Activated CD4-positive, alpha-beta T cell treated with anti-CD3 and anti-CD28 coated beads, Interleukin-2, amount 50 U/mL, for 16 hours (primary cell): ENCODE data around the gene MAEL.
A peak's percentile ranks its signal among the peaks of the same experiment; 100 is the strongest.
"Not testable (repeated sequence)": the region's sequence is repeated elsewhere in the genome, so short reads cannot be mapped to it uniquely, and the experiment has no call there.

Experiments
- DNase-seq: peaks from one replicate; pipeline ENCODE4 v3.0.0-alpha.2; 2020

Gene MAEL

GRCh38 chr1:166978821-166979220 lies 10.3 kb upstream of the MAEL start:
- DNase-seq: no peak

DNA sequence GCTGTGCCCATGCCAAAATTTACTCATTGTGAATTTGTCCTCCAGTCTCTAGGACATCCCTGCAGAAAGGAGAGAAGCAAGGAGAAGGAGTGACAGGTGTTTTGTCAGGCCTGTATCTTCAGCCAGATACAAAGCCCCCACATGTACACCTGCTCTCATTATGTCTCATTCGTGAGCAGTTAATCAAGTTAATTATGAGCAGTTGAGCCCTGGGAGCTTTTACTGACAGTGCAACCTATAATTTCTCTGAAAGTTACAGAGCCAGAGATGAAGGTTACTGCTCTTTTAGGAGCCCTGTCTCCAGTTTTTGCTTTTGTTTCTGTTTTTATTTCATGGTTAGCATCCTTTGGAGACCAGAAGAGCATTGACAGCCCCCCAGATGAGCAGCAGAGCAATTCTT lies 8.7 kb upstream of the MAEL start:
- no peak for DNase-seq

DNA sequence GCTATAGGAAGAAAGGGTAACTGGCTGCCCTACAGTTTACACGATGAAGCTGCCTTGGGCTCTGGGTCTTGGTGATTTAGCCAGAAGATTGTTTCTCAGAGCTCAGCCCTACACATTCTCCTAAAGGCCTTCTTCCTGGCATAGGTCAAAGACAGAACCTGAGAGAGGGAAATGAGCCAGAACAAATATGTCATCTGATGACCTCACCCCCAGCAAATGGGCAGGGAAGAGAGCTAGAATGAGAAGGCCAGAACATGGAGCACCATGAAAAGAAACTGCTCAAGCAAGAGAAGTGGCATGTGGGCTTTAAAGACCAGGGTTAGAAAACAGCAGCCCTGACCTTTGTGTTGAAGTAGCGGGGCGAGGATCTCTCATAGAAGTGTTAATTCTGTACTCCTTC lies 8.3 kb upstream of the MAEL start:
- DNase-seq: no peak

GRCh38 chr1:166981589-166981988 lies 7.5 kb upstream of the MAEL start:
- DNase-seq: no peak

GRCh38 chr1:166999075-166999474 lies 10.0 kb downstream of the MAEL start:
- DNase-seq: no peak

GRCh38 chr1:166999500-167000055 lies 10.5 kb downstream of the MAEL start:
- DNase-seq: peak; percentile 45

GRCh38 chr1:167000546-167000945 lies 11.5 kb downstream of the MAEL start:
- no peak for DNase-seq

- no peak for DNase-seq
Observed at GRCh38 chr1:167002354-167002753, 13.3 kb downstream of the MAEL start.

DNA sequence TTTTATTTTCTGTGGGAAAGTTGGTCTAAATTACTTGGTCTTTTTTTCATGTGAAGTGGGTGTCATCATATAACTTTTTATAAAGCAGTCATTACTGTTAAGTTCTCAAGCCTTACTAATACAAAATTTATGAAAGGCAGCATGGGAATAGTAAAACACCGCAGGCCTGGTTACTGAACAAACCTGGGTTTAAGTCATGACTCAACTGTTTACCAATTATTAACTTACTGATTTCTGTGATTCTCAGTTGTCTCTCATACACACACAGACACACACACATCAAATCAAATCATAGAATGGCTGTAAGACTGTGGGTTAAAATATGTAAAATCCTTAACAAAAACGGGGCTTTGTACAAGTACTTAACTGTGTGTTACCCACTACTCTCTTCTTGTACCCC lies 14.6 kb downstream of the MAEL start:
- DNase-seq: no peak

- no peak for DNase-seq
Observed at GRCh38 chr1:167011560-167012191, 22.6 kb downstream of the MAEL start.

DNA sequence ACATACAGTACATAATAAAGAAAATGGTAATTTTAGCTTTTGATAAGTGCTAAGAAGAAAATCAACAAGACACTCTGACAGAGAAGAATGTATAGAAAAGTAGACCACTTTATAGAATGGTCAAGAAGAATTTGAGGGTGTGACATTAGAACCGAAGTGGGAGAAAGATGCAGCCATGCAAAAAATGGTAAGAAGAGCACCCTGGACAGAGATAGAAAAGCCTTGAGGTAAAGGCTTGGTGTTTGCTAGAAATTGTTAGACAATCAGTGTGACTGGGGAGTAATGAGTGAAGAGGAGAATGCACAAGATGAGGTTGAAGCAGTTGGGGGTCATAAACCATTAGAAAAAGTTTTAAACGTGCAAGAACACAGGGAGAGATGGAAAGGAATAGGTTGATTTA lies 23.5 kb downstream of the MAEL start:
- DNase-seq: no peak

DNA sequence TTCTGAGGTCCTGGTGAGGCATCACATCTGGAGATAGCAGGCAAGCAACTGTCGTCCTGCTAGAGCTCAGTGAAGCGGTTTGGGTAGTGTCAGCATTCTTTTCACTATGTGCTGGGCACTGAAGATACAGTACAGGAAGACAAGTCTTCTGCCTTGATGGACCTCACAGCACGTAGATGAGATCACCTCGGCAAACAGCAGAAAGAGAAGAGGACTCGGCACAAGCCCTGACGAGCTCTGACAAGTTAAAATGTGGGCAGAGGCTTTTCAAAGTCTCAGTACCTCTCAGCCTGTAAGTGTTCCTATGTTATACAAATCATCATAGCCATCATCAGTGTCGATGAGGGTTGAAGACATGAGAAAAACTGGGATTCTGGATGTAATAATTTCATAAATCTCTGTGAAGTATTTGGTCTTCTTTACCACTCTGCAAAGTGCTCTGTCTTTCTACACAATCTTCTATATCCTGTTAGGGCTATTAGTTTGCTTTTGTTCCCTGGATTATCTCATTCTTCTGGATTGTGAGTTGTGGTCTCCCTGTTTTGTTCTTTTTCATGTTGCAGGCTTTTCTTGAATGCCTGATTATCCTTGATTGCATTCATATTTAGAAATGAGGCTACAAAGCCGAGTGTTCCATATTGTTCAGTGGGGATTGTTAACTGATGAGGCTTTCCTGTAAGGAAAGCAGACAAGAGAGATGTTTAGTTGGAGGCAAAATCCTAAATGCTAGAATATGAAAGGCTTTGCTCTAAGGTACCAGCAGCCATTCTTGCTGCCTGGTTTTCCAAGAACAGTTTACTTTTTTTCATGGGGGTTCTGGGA lies 24.2 kb downstream of the MAEL start:
- DNase-seq: no peak

DNA sequence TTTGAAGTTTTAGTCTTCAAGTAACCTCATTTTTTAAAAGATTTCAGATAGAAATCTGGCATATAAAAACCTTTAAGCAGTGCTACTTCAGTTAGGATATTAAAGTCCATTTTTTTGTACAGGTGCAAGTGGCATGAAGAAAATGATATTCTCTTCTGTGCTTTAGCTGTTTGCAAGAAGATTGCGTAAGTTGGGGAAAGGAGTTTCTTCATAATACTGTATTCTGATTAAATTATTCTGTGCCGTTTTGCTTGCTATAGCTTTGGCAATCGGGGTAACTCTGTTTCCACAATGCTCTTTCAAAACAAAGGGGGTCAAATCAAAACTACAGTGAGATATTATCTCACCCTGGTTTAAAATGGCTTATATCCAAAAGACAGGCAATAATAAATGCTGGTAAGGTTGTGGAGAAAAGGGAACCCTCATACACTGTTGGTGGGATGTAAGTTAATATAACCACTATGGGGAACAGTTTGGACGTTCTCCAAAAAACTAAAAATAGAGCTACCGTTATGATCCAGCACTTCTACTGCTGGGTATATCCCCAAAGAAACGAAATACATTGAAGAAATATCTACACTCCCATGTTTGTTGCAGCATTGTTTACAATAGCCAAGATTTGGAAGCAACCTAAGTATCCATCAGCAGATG lies 27.1 kb downstream of the MAEL start:
- no peak for DNase-seq

GRCh38 chr1:167022384-167022783 lies 33.3 kb downstream of the MAEL start:
- peak; percentile 6 for DNase-seq

DNA sequence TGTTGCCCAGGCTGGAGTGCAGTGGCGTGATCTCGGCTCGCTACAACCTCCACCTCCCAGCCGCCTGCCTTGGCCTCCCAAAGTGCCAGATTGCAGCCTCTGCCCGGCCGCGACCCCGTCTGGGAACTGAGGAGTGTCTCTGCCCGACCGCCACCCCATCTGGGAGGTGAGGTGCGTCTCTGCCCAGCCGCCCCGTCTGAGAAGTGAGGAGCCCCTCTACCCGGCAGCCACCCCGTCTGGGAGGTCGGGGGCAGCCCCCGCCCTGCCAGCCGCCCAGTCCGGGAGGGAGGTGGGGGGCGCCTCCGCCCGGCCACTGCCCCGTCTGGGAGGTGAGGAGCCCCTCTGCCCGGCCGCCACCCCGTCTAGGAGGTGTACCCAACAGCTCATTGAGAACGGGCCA lies 40.5 kb downstream of the MAEL start:
- DNase-seq: not testable (repeated sequence)

GRCh38 chr1:167033646-167034045 lies 44.6 kb downstream of the MAEL start:
- no peak for DNase-seq

- DNase-seq: peak; percentile 72
Observed at GRCh38 chr1:167043752-167044488, 54.8 kb downstream of the MAEL start.

GRCh38 chr1:167051907-167052306 lies 62.8 kb downstream of the MAEL start:
- no peak for DNase-seq

- DNase-seq: no peak
Observed at GRCh38 chr1:167052389-167052788, 63.3 kb downstream of the MAEL start.

DNA sequence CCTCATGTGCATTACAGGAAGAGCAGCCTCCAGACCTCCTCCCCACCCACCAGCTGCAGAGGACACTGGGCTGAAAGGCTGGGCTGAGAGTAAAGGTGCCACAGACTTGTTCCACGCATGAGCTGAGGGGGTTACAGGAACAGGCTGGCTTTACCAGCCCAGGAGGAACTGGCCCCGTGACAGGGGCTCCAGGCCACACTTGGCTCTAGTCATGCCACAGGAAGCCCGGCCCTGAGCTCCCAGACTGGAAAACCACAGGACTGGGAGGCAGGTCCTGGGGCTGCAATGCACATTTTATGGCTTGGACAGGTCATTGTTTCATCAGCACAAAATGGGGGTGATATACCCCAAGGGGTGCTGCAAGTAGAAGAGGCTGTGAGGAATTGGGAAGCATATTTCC lies 65.5 kb downstream of the MAEL start:
- no peak for DNase-seq

DNA sequence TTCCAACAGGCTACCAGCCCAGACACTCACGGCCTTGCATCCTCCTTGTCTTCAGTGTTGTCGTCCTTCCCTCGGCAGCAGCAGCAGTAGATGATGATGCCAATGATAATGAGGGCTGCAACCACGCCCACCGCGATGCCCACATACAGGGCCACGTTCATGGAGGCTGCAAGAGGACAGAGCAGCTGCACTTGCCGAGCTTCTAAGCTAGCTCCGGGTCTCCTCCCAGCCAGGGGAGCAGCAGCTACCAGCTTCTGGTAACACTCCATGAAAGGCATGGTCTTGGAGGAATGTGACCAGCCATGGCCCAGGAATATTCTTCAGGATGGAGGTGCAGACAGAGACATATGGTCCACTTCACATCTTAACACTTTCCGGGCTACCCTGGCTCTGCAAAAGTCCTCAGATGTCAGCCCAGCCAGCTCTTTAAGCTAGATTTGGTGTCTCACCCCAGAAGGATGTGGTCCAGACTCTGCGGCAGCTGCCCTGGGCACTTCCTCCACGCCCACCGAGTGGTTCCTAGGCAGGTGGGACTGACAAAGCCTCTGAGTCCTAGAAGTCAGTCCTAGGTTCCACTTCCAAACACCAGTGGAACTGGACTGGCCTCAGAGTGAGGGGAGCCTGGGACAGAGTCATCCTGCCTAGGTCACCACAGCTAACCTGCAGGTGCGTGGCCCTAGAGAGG lies 66.0 kb downstream of the MAEL start:
- no peak for DNase-seq

- DNase-seq: no peak
Observed at GRCh38 chr1:167056529-167057231, 67.6 kb downstream of the MAEL start.
